Measurements from ENCODE around the gene IRAK1BP1. TPM values are rescaled to one million over a fixed set of nuclear protein-coding genes. Genes with fewer than 3 reads are reported as not detected.

The IRAK1BP1 gene
- total and polyA plus RNA-seq, 10 of the 15 experiments (the other 5 are each of a cell fraction or from before 2014, with no cell fraction given), result 2.3 to 6.7 (median 3.9) TPM

DNA sequence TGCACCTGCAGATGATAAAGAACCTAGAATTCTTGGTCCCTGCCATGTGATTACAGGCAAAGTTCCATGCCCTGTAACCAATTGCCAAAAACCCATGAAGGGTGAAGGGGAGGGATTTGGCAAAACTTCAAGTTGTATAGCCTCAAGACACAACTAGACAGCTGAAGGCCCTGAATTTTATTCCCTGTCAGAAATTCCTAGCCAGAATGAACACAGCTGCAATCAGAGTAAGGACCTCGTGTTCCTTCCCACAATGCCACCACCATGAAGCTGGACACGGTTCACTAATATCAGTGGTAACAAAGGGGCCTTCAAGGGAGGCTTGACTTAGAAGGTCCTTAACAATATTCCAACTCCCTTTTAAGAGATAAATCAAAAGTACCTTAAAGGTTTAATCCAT is 22.5 kb upstream of the IRAK1BP1 start (continued):
- no peak for TF ChIP-seq BRCA1 (IDR thresholded peaks at IDR 0.05; ENCODE audit: low read depth, low read length)
- TF ChIP-seq, protein P1, sequence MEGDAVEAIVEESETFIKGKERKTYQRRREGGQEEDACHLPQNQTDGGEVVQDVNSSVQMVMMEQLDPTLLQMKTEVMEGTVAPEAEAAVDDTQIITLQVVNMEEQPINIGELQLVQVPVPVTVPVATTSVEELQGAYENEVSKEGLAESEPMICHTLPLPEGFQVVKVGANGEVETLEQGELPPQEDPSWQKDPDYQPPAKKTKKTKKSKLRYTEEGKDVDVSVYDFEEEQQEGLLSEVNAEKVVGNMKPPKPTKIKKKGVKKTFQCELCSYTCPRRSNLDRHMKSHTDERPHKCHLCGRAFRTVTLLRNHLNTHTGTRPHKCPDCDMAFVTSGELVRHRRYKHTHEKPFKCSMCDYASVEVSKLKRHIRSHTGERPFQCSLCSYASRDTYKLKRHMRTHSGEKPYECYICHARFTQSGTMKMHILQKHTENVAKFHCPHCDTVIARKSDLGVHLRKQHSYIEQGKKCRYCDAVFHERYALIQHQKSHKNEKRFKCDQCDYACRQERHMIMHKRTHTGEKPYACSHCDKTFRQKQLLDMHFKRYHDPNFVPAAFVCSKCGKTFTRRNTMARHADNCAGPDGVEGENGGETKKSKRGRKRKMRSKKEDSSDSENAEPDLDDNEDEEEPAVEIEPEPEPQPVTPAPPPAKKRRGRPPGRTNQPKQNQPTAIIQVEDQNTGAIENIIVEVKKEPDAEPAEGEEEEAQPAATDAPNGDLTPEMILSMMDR (IDR thresholded peaks at IDR 0.05 in 2 of 3, conservative IDR thresholded peaks at IDR 0.05 in 1 of 3; ENCODE audit: control insufficient read depth in 2 of 3, extremely low read depth in 1 of 3, insufficient read depth in 1 of 3, low read depth in 3 of 3, low read length in 3 of 3), result no peak
- TF ChIP-seq ZNF274 (IDR thresholded peaks at IDR 0.05; ENCODE audit: insufficient read depth, insufficient read length), result no peak
- no peak for TF ChIP-seq TCF12 (IDR thresholded peaks at IDR 0.05; ENCODE audit: low read depth, low read length)
- TF ChIP-seq, protein P2, sequence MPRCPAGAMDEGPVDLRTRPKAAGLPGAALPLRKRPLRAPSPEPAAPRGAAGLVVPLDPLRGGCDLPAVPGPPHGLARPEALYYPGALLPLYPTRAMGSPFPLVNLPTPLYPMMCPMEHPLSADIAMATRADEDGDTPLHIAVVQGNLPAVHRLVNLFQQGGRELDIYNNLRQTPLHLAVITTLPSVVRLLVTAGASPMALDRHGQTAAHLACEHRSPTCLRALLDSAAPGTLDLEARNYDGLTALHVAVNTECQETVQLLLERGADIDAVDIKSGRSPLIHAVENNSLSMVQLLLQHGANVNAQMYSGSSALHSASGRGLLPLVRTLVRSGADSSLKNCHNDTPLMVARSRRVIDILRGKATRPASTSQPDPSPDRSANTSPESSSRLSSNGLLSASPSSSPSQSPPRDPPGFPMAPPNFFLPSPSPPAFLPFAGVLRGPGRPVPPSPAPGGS (IDR thresholded peaks at IDR 0.05; ENCODE audit: borderline replicate concordance, insufficient read depth, low read depth, low read length, poor library complexity, severe bottlenecking), result no peak
- no peak for TF ChIP-seq GABPA (IDR thresholded peaks at IDR 0.05; ENCODE audit: low read depth)
- no peak for TF ChIP-seq CBX3 (IDR thresholded peaks at IDR 0.05; ENCODE audit: borderline replicate concordance, low read depth)

DNA sequence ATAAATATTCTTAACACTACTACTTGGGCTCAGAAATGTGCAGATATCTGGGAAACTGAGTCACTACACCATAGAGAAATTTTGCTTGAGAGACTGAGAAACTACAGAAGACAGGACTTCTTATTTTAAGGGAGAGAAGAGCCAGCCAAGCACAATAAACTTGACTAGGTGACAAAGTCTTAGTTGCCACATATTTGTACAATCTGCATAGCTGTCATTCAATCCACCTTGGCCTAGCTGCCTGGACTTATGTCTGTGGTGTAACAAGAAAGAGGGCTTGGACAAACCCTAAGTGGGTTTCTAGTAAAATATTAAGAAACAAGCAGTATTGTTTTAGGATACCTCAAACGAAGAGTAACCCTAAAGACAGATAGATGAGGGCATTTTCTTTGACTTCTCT is 21.8 kb upstream of the IRAK1BP1 start:
- POLR2A ChIA-PET, result no interaction called here
- H3K79me2 ChIP-seq (ENCODE audit: control insufficient read depth, insufficient read depth, low read length), result no peaks in the 10 kb centered on the region
- TF ChIP-seq, protein P3, sequence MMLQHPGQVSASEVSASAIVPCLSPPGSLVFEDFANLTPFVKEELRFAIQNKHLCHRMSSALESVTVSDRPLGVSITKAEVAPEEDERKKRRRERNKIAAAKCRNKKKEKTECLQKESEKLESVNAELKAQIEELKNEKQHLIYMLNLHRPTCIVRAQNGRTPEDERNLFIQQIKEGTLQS (IDR thresholded peaks at IDR 0.05; ENCODE audit: borderline replicate concordance, extremely low read depth, low read depth, low read length), result no peak
- TF ChIP-seq, protein P4, sequence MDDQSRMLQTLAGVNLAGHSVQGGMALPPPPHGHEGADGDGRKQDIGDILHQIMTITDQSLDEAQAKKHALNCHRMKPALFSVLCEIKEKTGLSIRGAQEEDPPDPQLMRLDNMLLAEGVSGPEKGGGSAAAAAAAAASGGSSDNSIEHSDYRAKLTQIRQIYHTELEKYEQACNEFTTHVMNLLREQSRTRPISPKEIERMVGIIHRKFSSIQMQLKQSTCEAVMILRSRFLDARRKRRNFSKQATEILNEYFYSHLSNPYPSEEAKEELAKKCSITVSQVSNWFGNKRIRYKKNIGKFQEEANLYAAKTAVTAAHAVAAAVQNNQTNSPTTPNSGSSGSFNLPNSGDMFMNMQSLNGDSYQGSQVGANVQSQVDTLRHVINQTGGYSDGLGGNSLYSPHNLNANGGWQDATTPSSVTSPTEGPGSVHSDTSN (IDR thresholded peaks at IDR 0.05; ENCODE audit: insufficient replicate concordance, low read depth, low read length), result no peak
- TF ChIP-seq SPI1 (IDR thresholded peaks at IDR 0.05; ENCODE audit: borderline replicate concordance, insufficient read depth, low read depth, low read length) (no peak), SUPT20H (IDR thresholded peaks at IDR 0.05; ENCODE audit: borderline replicate concordance, control insufficient read depth, low read depth, low read length) (no peak), LARP7 (IDR thresholded peaks at IDR 0.05) (no peak)
- TF ChIP-seq, protein P5, sequence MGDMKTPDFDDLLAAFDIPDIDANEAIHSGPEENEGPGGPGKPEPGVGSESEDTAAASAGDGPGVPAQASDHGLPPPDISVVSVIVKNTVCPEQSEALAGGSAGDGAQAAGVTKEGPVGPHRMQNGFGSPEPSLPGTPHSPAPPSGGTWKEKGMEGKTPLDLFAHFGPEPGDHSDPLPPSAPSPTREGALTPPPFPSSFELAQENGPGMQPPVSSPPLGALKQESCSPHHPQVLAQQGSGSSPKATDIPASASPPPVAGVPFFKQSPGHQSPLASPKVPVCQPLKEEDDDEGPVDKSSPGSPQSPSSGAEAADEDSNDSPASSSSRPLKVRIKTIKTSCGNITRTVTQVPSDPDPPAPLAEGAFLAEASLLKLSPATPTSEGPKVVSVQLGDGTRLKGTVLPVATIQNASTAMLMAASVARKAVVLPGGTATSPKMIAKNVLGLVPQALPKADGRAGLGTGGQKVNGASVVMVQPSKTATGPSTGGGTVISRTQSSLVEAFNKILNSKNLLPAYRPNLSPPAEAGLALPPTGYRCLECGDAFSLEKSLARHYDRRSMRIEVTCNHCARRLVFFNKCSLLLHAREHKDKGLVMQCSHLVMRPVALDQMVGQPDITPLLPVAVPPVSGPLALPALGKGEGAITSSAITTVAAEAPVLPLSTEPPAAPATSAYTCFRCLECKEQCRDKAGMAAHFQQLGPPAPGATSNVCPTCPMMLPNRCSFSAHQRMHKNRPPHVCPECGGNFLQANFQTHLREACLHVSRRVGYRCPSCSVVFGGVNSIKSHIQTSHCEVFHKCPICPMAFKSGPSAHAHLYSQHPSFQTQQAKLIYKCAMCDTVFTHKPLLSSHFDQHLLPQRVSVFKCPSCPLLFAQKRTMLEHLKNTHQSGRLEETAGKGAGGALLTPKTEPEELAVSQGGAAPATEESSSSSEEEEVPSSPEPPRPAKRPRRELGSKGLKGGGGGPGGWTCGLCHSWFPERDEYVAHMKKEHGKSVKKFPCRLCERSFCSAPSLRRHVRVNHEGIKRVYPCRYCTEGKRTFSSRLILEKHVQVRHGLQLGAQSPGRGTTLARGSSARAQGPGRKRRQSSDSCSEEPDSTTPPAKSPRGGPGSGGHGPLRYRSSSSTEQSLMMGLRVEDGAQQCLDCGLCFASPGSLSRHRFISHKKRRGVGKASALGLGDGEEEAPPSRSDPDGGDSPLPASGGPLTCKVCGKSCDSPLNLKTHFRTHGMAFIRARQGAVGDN (IDR thresholded peaks at IDR 0.05), result no peak

More for the DNA sequence above, 21.8 kb upstream of the IRAK1BP1 start:
- in situ Hi-C loops (cut with MboI) (no loop called here), intact Hi-C loops (cut with micrococcal nuclease; ENCODE audit: unreplicated experiment) (no loop called here)
- Histone ChIP-seq H3K36me3 (ENCODE audit: control insufficient read depth in 2 of 2, insufficient read depth in 2 of 2, low read length in 1 of 2) (no peaks in the 10 kb centered on the region), H4K20me1 (ENCODE audit: control insufficient read depth, insufficient read depth) (no peaks in the 10 kb centered on the region), H3K27me3 (replicated peaks in 1 of 2; ENCODE audit: control insufficient read depth in 2 of 2, insufficient read depth in 2 of 2, low read length in 1 of 2) (no peaks in the 10 kb centered on the region), H3K9me3 (replicated peaks; ENCODE audit: control insufficient read depth, insufficient read depth, low read length) (no peaks in the 10 kb centered on the region), H3K4me3 (no peak overlapping the region), H3K27ac (ENCODE audit: control insufficient read depth, insufficient read depth) (no peak overlapping the region), H2AFZ (ENCODE audit: control insufficient read depth, low read depth, low read length) (no peak overlapping the region), H3K9ac (ENCODE audit: control insufficient read depth, insufficient read depth, low read length) (no peak overlapping the region), H3K4me1 (ENCODE audit: control insufficient read depth, insufficient read depth, low read length) (no peaks in the 10 kb centered on the region), H3K4me2 (ENCODE audit: control insufficient read depth, insufficient read depth) (no peak overlapping the region)
- no TSS peak for BruUV-seq (replicated peaks)
- ChIA-PET SMC1A (ENCODE audit: uncharacterized antibody, unreplicated experiment) (no interaction called here), CTCF (no interaction called here), RAD21 (ENCODE audit: unreplicated experiment) (no interaction called here)
- 46% methylated on average over 1 of the region's 1 CpG for WGBS (ENCODE audit: insufficient coverage, insufficient replicate concordance, low lambda C conversion rate, missing lambda C conversion rate)
- ATAC-seq (no peak), FAIRE-seq (no peak), DNase-seq (ENCODE audit: low read depth, low spot score) (no peak)
